ENCODE results near the gene HSPG2.

The HSPG2 gene

DNA sequence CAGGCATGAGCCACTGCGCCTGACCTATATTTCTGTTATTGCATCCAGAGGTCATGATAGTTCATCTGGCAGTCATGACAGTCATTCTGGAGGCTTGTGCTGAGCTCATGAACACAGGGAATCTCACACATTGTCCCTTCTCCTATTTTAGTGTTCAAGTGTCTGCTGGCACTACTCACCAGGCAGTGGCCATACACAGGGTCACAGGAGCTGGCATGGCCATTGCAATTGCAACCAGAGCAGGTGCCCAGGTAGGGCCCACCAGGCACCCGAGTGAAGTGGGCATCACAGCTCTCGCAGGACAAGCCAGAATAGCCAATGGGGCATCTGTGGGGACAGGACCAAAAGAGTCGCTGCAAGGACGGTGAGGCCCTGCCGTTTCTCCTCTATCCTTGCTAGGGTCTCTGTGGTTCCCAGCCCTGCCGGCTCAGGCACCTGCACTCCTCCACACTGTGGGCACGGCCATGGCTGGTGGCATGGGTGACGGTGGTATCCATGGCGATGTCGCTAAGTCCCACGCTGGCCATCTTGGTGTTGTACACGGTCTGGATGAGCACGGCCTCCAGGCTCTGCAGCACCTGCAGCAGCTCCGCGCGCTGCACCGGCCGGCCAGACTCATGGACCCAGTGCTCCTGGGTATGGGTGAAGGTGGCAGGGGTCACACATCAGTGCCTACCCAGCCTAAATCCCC lies 57.0 kb downstream of the HSPG2 start:
- Histone ChIP-seq H2AFZ (ENCODE audit: low read length) (no peak overlapping the region), H3K79me2 (ENCODE audit: insufficient read depth, low read length) (no peaks in the 10 kb centered on the region), H3K27me3 (ENCODE audit: insufficient read depth, low read length) (no peaks in the 10 kb centered on the region; the same call in 1 of the 2 replicates), H3F3A (ENCODE audit: insufficient read depth, low read length) (no peaks in the 10 kb centered on the region), H3K9me3 (ENCODE audit: low read length) (no peaks in the 10 kb centered on the region), H3K36me3 (ENCODE audit: insufficient read depth, low read length) (no peaks in the 10 kb centered on the region), H4K20me1 (ENCODE audit: insufficient read depth, low read length) (no peaks in the 10 kb centered on the region), H3K9me2 (ENCODE audit: low read depth, low read length) (no peaks in the 10 kb centered on the region), H3K4me3 (ENCODE audit: low read depth, low read length, poor library complexity, severe bottlenecking) (no peak overlapping the region), H3K9ac (ENCODE audit: low read length) (no peak overlapping the region), H3K27ac (ENCODE audit: low read depth, low read length, poor library complexity, severe bottlenecking) (no peak overlapping the region), H3K4me1 (ENCODE audit: insufficient read depth, low read length, severe bottlenecking) (no peaks in the 10 kb centered on the region), H3K4me2 (ENCODE audit: low read length) (no peak overlapping the region)
- TF ChIP-seq CTCF (IDR thresholded peaks at IDR 0.05; ENCODE audit: low read length) (no peak), EZH2 (IDR thresholded peaks at IDR 0.05; ENCODE audit: borderline replicate concordance, low read length) (no peak)

DNA sequence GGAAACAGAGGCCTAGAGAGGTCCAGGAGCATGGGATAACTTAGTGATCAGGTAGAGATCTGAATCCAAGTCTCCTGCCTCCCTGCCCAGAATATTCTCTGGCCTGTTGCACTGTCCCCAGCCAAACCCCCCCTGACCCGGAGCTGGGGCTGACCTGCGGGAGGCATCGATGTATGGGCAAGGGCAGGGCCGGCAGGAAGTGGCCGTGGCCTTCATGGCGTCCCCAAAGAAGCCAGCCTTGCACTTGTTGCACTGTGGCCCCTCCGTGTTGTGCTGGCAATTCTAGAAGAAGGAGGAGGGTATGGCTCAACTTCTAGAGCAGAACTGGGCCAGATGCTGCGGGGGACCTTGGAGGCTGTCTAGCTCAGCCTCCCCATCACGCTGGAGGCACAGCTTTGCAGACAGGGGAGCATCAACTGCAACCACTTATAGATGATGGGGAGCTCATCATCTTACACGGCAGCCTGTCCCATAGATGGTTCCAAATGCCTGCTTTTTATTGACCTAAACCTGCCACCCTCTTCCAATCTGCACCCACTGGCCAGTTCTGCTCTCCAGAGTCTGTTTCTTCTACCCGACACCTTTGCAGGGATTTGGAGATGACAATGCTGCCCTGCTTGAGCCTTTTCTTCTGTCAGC lies 58.2 kb downstream of the HSPG2 start:
- no peak for TF ChIP-seq EZH2 (IDR thresholded peaks at IDR 0.05; ENCODE audit: borderline replicate concordance, low read length)
- no peak for TF ChIP-seq CTCF (IDR thresholded peaks at IDR 0.05; ENCODE audit: low read length)

DNA sequence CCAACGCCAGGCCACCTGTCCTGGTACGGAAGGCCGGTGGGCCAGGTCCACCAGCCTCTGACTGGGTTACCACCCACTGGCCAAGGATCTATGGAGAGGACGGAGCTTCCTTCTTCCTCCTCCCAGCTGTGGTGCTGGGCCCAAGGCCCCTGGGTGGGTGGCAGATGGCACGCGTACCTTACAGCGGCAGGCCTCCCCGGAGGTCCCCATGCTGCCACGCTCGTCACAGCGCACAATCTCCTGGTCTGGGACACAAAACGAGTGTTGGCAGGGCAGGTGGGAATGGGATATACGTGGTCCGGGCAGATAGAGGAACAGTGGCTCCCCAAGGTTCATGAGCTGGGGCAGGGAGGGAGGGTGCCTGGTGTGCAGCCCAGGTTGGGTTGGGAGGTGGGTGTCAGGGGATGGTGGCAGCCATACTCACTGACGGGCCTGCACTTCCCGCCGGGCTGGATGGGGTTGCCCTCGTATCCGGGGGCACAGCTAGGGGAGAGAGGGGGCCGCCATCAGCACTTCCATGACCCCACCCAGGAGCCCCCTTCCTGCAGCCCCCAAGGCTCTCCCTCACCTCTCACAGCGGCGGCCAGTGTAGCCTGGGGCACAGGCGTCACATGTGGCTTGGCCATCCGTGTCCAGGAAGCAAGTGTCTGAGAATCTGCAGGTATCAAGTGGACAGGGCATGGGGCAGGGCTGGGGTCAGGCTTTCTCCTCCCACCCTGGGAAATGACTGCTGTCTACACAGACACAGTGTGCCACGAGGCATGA lies 58.9 kb downstream of the HSPG2 start:
- Histone ChIP-seq H3K36me3 (ENCODE audit: insufficient read depth, low read length) (no peaks in the 10 kb centered on the region), H3K27me3 (ENCODE audit: insufficient read depth, low read length) (no peaks in the 10 kb centered on the region), H3K27ac (ENCODE audit: low read depth, low read length, poor library complexity, severe bottlenecking) (no peak overlapping the region), H4K20me1 (ENCODE audit: insufficient read depth, low read length) (no peaks in the 10 kb centered on the region), H3F3A (ENCODE audit: insufficient read depth, low read length) (no peaks in the 10 kb centered on the region), H3K79me2 (ENCODE audit: insufficient read depth, low read length) (no peaks in the 10 kb centered on the region), H3K9me2 (ENCODE audit: low read depth, low read length) (no peaks in the 10 kb centered on the region), H3K9me3 (ENCODE audit: low read length) (no peaks in the 10 kb centered on the region), H3K4me2 (ENCODE audit: low read length) (no peak overlapping the region), H2AFZ (ENCODE audit: low read length) (no peak overlapping the region), H3K9ac (ENCODE audit: low read length) (no peak overlapping the region), H3K4me3 (ENCODE audit: low read depth, low read length, poor library complexity, severe bottlenecking) (no peak overlapping the region), H3K4me1 (ENCODE audit: insufficient read depth, low read length, severe bottlenecking) (peaks cover under 1% of the 10 kb centered on the region)
- TF ChIP-seq EZH2 (IDR thresholded peaks at IDR 0.05; ENCODE audit: borderline replicate concordance, low read length) (no peak), CTCF (IDR thresholded peaks at IDR 0.05; ENCODE audit: low read length) (no peak)

More for the DNA sequence above, 58.2 kb downstream of the HSPG2 start:
- Histone ChIP-seq H3K9me3 (ENCODE audit: low read length) (no peaks in the 10 kb centered on the region), H3F3A (ENCODE audit: insufficient read depth, low read length) (no peaks in the 10 kb centered on the region), H3K79me2 (ENCODE audit: insufficient read depth, low read length) (no peaks in the 10 kb centered on the region), H3K4me2 (ENCODE audit: low read length) (no peak overlapping the region), H3K4me1 (ENCODE audit: insufficient read depth, low read length, severe bottlenecking) (no peaks in the 10 kb centered on the region), H3K27me3 (ENCODE audit: insufficient read depth, low read length) (no peaks in the 10 kb centered on the region), H2AFZ (ENCODE audit: low read length) (no peak overlapping the region), H3K36me3 (ENCODE audit: insufficient read depth, low read length) (no peaks in the 10 kb centered on the region), H3K27ac (ENCODE audit: low read depth, low read length, poor library complexity, severe bottlenecking) (no peak overlapping the region), H3K9me2 (ENCODE audit: low read depth, low read length) (no peaks in the 10 kb centered on the region), H4K20me1 (ENCODE audit: insufficient read depth, low read length) (no peaks in the 10 kb centered on the region), H3K4me3 (ENCODE audit: low read depth, low read length, poor library complexity, severe bottlenecking) (no peak overlapping the region), H3K9ac (ENCODE audit: low read length) (no peak overlapping the region)

Data from OCI-LY1 (cell line).